IMR-90 (cell line): ENCODE measurements around the gene KRT33A. TPM values are rescaled to one million over a fixed set of nuclear protein-coding genes. Genes with fewer than 3 reads are reported as not detected.

ENCODE experiments used
- ATAC-seq: fragments of 200-7000 bp; cut with Tn5 transposase; 2 replicates; pipeline ENCODE4 v1.9.1; 2020; ENCODE audit warnings: low read depth, mild to moderate bottlenecking, moderate library complexity
- BruUV-seq: library from RNA; stranded (reverse); fragments of 400-500 nt; replicated peaks from 2 replicates; lab custom pipeline; 2021; lab: Mats Ljungman, UMichigan
- CTCF ChIA-PET: fragments of 300-600 bp; formaldehyde crosslinking; extraction: SDS; loops from one replicate; lab custom pipeline; 2021; ENCODE audit warnings: antibody characterized with exemption; lab: Yijun Ruan, JAX
- POLR2A ChIA-PET: fragments of 300-600 bp; sonication (Branson Sonifier 250); formaldehyde crosslinking; loops from one replicate; lab custom pipeline; 2022; ENCODE audit warnings: antibody characterized with exemption; ENCODE audit not compliant: unreplicated experiment; lab: Charles Lee
- DNase-seq: peaks from one replicate; pipeline ENCODE4 v3.0.0; 2013
- H2AFZ ChIP-seq: replicated peaks from 2 replicates; pipeline ENCODE3; 2013; ENCODE audit warnings: low read length, mild to moderate bottlenecking; ENCODE audit not compliant: poor library complexity
- H2AK5ac ChIP-seq: 2 replicates; pipeline ENCODE4 v1.6.1; 2013; ENCODE audit warnings: low read depth, low read length, inconsistent platforms
- H2AK9ac ChIP-seq: replicated peaks from 2 replicates; pipeline ENCODE3; 2013; ENCODE audit warnings: mild to moderate bottlenecking, low read depth, low read length, moderate library complexity; ENCODE audit not compliant: poor library complexity
- H2BK120ac ChIP-seq: 2 replicates; pipeline ENCODE4 v1.6.1; 2013; ENCODE audit warnings: low read depth, low read length, inconsistent platforms
- H2BK15ac ChIP-seq: 3 replicates; pipeline ENCODE4 v1.6.1; 2013; ENCODE audit warnings: low read depth, low read length, inconsistent platforms
- H2BK20ac ChIP-seq: 2 replicates; pipeline ENCODE4 v1.6.1; 2013; ENCODE audit warnings: low read depth, mild to moderate bottlenecking, inconsistent platforms, low read length, moderate library complexity
- H2BK5ac ChIP-seq: 2 replicates; pipeline ENCODE4 v1.6.1; 2013; ENCODE audit warnings: mild to moderate bottlenecking, low read depth, low read length, inconsistent platforms; ENCODE audit not compliant: poor library complexity, severe bottlenecking
- H3K14ac ChIP-seq: replicated peaks from 2 replicates; pipeline ENCODE4 v1.6.1; 2013; ENCODE audit warnings: low read depth, low read length, inconsistent platforms
- H3K18ac ChIP-seq: 2 replicates; pipeline ENCODE4 v1.6.1; 2013; ENCODE audit warnings: low read depth, low read length, control low read depth
- H3K23ac ChIP-seq: 2 replicates; pipeline ENCODE4 v1.6.1; 2013; ENCODE audit warnings: low read depth, low read length, inconsistent platforms
- H3K27ac ChIP-seq: 2 replicates; pipeline ENCODE4 v1.5.1; 2013; ENCODE audit warnings: mild to moderate bottlenecking, control low read depth, low read length; ENCODE audit not compliant: insufficient read depth
- H3K27me3 ChIP-seq: 2 replicates; pipeline ENCODE4 v1.6.1; 2013; ENCODE audit warnings: low read length; ENCODE audit not compliant: control insufficient read depth, insufficient read depth
- H3K36me3 ChIP-seq: 2 replicates; pipeline ENCODE4 v1.6.1; 2013; ENCODE audit warnings: low read length, mixed read lengths; ENCODE audit not compliant: control insufficient read depth, insufficient read depth
- H3K4ac ChIP-seq: 2 replicates; pipeline ENCODE4 v1.6.1; 2013; ENCODE audit warnings: low read depth, low read length, inconsistent platforms
- H3K4me1 ChIP-seq: 2 replicates; pipeline ENCODE4 v1.6.1; 2013; ENCODE audit warnings: low read length, mixed read lengths; ENCODE audit not compliant: control insufficient read depth, insufficient read depth
- H3K4me2 ChIP-seq: 2 replicates; pipeline ENCODE4 v1.6.1; 2013; ENCODE audit warnings: low read depth, mild to moderate bottlenecking, control low read depth, low read length, moderate library complexity
- H3K4me3 ChIP-seq: 2 replicates; pipeline ENCODE4 v1.5.1; 2013; ENCODE audit warnings: low read depth, mild to moderate bottlenecking, control low read depth, low read length, moderate library complexity; ENCODE audit not compliant: insufficient read depth
- H3K56ac ChIP-seq: 2 replicates; pipeline ENCODE4 v1.6.1; 2013; ENCODE audit warnings: low read length, inconsistent platforms; ENCODE audit not compliant: insufficient read depth; ENCODE audit errors: extremely low read depth
- H3K79me1 ChIP-seq, 2 experiments: 2 replicates each; pipeline ENCODE4 v1.6.1; 2013; ENCODE audit warnings: low read length in 2 of 2, inconsistent platforms in 1 of 2, low read depth in 1 of 2
- H3K9ac ChIP-seq: 2 replicates; pipeline ENCODE4 v1.6.1; 2013; ENCODE audit warnings: low read depth, low read length, control low read depth
- H3K9me1 ChIP-seq: 2 replicates; pipeline ENCODE4 v1.6.1; 2013; ENCODE audit warnings: low read length, inconsistent platforms; ENCODE audit not compliant: insufficient read depth
- H3K9me3 ChIP-seq: 2 replicates; pipeline ENCODE4 v1.6.1; 2013; ENCODE audit warnings: low read length; ENCODE audit not compliant: control insufficient read depth, insufficient read depth
- H4K20me1 ChIP-seq: 2 replicates; pipeline ENCODE4 v1.6.1; 2013; ENCODE audit warnings: low read length, inconsistent platforms; ENCODE audit not compliant: insufficient read depth
- H4K5ac ChIP-seq: 2 replicates; pipeline ENCODE4 v1.6.1; 2013; ENCODE audit warnings: mild to moderate bottlenecking, low read depth, low read length, control low read depth
- H4K8ac ChIP-seq, 2 experiments: 2 replicates each; pipeline ENCODE4 v1.6.1; 2013; ENCODE audit warnings: low read depth in 2 of 2, low read length in 2 of 2, control low read depth in 1 of 2, inconsistent platforms in 1 of 2
- H4K91ac ChIP-seq: 2 replicates; pipeline ENCODE4 v1.6.1; 2013; ENCODE audit warnings: low read depth, low read length, inconsistent platforms; ENCODE audit not compliant: insufficient read depth
- BHLHE40 ChIP-seq: fragments of 150-350 bp; IDR thresholded peaks from 2 replicates; pipeline ENCODE4 v1.6.1; 2016; ENCODE audit warnings: mild to moderate bottlenecking, low read depth, low read length
- CEBPB ChIP-seq: IDR thresholded peaks from 2 replicates; pipeline ENCODE4 v1.6.1; 2012; ENCODE audit warnings: low read depth, low read length, improper control_type of control experiment
- CHD1 ChIP-seq: IDR thresholded peaks from 2 replicates; pipeline ENCODE4 v1.6.1; 2012; ENCODE audit warnings: low read depth, low read length, improper control_type of control experiment
- FOS ChIP-seq: fragments of 150-350 bp; IDR thresholded peaks from 2 replicates; pipeline ENCODE4 v1.6.1; 2016; ENCODE audit warnings: low read depth, low read length
- MAFK ChIP-seq: IDR thresholded peaks from 2 replicates; pipeline ENCODE4 v1.6.1; 2012; ENCODE audit warnings: low read depth, low read length, improper control_type of control experiment
- NFE2L2 ChIP-seq: fragments of 150-350 bp; IDR thresholded peaks from 2 replicates; pipeline ENCODE4 v1.6.1; 2016; ENCODE audit warnings: low read depth, mild to moderate bottlenecking, low read length
- POLR2A ChIP-seq: IDR thresholded peaks from 2 replicates; pipeline ENCODE4 v1.6.1; 2012; ENCODE audit warnings: mild to moderate bottlenecking, low read depth, low read length
- RCOR1 ChIP-seq: IDR thresholded peaks from 2 replicates; pipeline ENCODE4 v1.6.1; 2012; ENCODE audit warnings: mild to moderate bottlenecking, low read length, improper control_type of control experiment; ENCODE audit not compliant: insufficient replicate concordance
- RFX5 ChIP-seq: IDR thresholded peaks from 2 replicates; pipeline ENCODE4 v1.8.0; 2012; ENCODE audit warnings: low read depth, mild to moderate bottlenecking, low read length, moderate library complexity
- WGBS, 2 experiments: methylation state at CpG; one replicate each; pipeline versions ENCODE4 v1.1.5 to v1.1.7; 2013; ENCODE audit warnings: missing lambda C conversion rate in 2 of 2; ENCODE audit not compliant: insufficient read length in 1 of 2; ENCODE audit errors: extremely low coverage in 2 of 2; 5-methylcytosine and 5-hydroxymethylcytosine counted together
- dilution Hi-C: fragments of 300-500 bp; cut with HindIII; formaldehyde crosslinking; loops from one replicate; pipeline ENCODE4 v1.14.3; 2018; ENCODE audit warnings: low sequenced_read_pairs; ENCODE audit not compliant: unreplicated experiment
- in situ Hi-C: fragments of 300-500 bp; cut with MboI; formaldehyde crosslinking; loops from 3 replicates; pipeline ENCODE4 v1.14.3; 2019; ENCODE audit warnings: low sequenced_read_pairs, inconsistent platforms, mixed read lengths
- intact Hi-C: fragments of 100-400 bp; cut with micrococcal nuclease; formaldehyde crosslinking; loops from 2 replicates; pipeline ENCODE4 v1.10.0; 2022
- polyA plus RNA-seq, 3 experiments: library from polyadenylated mRNA; depleted of rRNA; stranded (reverse); fragments of >200 nt; gene quantifications; 2 replicates each; pipeline ENCODE4 v1.2.3, GENCODE V29; 2012; ENCODE audit warnings: low replicate concordance in 1 of 3
- total RNA-seq: library from RNA; depleted of rRNA; stranded (reverse); fragments of >200 nt; gene quantifications from 2 replicates; pipeline ENCODE4 v1.2.3, GENCODE V29; 2012
- TF ChIP-seq, protein P1 (sequence below): fragments of 150-350 bp; IDR thresholded peaks from 2 replicates; pipeline ENCODE4 v1.6.1; 2016; ENCODE audit warnings: low read depth, mild to moderate bottlenecking, low read length, moderate library complexity, borderline replicate concordance

The KRT33A gene
- total and polyA plus RNA-seq, 2 of the 4 experiments (the other 2 are of a cell fraction), result not detected

DNA sequence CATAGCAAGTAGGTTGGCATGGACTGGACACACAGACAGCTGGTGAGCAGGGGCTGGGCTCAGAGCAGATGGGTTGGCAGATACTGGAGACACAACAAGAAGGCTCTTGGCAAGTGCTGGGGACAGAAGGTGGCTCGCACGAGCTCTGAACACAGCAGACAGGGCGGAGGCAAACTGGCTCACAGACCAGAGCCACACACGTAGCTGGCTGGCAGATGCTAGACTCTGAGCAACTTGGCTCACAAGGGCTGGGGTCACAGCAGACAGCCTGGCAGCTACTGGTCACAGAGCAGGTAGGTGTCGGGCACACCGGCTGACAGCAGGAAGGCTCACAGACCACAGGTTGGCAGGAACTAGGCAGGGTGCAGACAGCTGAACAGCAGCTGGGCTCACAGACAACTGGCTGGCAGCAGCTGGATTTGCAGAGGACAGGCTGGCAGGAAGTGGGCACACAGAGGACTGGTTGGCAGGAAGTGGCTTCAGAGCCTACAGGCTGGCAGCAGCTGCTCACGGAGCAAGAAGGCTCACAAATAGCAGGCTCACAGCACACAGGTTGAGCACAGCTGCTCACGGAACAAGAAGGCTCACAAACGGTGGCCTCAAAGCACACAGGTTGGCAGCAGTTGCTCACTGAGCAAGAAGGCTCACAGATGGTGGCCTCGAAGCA, 42.2 kb downstream of the KRT33A start:
- ChIA-PET POLR2A (no interaction called here), CTCF (interaction anchor here (1.1 kb wide), 1 partner anchor 14 kb away, joined by 3 read pairs; no protein-coding TSS in a partner anchor)
- Histone ChIP-seq H3K56ac (no peak overlapping the region), H2BK120ac (no peak overlapping the region), H3K27me3 (peaks cover 8% of the 10 kb centered on the region), H4K20me1 (no peaks in the 10 kb centered on the region), H2BK5ac (no peak overlapping the region), H3K79me1 (no peaks in the 10 kb centered on the region), H3K23ac (no peak overlapping the region), H3K14ac (no peak overlapping the region), H3K27ac (no peak overlapping the region), H4K5ac (no peak overlapping the region), H2AK5ac (0 out of 2 replicates have a peak overlapping the region, but pooled peaks have one; percentile 37), H3K4me1 (no peaks in the 10 kb centered on the region), H3K9me3 (no peaks in the 10 kb centered on the region), H2BK15ac (no peak overlapping the region), H3K18ac (no peak overlapping the region), H2AFZ (peak overlapping the region; percentile 64), H2BK20ac (no peak overlapping the region), H2AK9ac (no peak overlapping the region), H4K91ac (peak overlapping the region; percentile 32; the same call in 1 of the 2 replicates), H3K9ac (no peak overlapping the region), H4K8ac (no peak overlapping the region), H3K4me2 (no peak overlapping the region), H3K36me3 (no peaks in the 10 kb centered on the region), H3K4me3 (no peak overlapping the region), H3K9me1 (no peaks in the 10 kb centered on the region; the same call in 1 of the 2 replicates), H3K4ac (no peak overlapping the region)
- DNase-seq, result no peak
- in situ Hi-C loops (no loop called here), intact Hi-C loops (no loop called here), dilution Hi-C loops (no loop called here)
- no TSS peak for BruUV-seq
- no peak for ATAC-seq
- WGBS, 2 experiments, result 44% methylated on average over 8 of the region's 10 CpGs; no CpG with 5 or more reads in 1 of the 2 experiments
- TF ChIP-seq BHLHE40, result no peak
- TF ChIP-seq RFX5, result no peak
- no peak for TF ChIP-seq FOS
- TF ChIP-seq RCOR1, result no peak
- TF ChIP-seq CEBPB, result no peak
- no peak for TF ChIP-seq CHD1
- TF ChIP-seq POLR2A, result no peak
- no peak for TF ChIP-seq NFE2L2
- TF ChIP-seq MAFK, result no peak
- TF ChIP-seq, protein P1, sequence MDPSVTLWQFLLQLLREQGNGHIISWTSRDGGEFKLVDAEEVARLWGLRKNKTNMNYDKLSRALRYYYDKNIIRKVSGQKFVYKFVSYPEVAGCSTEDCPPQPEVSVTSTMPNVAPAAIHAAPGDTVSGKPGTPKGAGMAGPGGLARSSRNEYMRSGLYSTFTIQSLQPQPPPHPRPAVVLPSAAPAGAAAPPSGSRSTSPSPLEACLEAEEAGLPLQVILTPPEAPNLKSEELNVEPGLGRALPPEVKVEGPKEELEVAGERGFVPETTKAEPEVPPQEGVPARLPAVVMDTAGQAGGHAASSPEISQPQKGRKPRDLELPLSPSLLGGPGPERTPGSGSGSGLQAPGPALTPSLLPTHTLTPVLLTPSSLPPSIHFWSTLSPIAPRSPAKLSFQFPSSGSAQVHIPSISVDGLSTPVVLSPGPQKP, result no peak
